ENCODE data around the gene LDLRAD4. TPM values are rescaled to one million over a fixed set of nuclear protein-coding genes. Genes with fewer than 3 reads are reported as not detected.

Gene LDLRAD4
- total and polyA plus RNA-seq, 9 of the 15 experiments (the other 6 are each of a cell fraction or from before 2014, with no cell fraction given), result 0.01 TPM; not detected in 8

DNA sequence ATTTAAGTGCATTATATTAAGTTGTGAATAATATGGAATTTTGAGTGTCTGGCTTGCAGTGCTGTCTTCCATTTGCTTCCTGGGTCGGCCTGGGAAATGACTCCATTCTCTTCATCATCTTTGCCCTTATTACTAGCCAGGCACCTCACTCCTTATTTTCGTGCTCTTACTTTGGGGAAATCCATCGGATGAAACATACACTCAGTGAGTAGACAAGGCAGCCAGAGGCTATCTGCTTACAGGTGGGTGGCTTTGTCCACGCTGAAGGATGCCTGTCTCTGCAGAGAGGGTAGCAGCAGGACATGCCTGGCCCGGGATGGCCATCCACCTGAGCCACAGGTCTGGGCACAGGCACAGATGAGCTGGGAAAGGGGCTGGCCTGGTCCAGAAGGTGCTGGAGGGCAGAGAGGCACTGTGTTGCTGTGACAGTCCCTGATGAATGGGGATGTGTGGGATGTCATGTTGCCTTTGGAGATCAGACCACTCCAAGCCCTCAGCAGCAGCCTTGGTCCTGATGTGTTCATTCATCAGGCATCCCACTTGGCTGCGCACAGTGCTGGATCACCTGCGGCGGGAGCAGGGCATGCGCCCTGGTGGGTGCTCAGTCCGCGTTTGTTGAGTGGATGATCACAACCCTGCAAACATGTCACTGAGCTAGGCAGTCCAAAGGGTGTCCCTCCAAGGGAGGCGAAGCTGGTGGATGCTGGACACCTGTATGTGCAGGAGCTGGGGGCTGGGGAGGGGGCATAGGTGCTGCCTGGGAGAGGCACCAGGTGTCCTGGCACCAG is 236.0 kb downstream of the LDLRAD4 start:
- no peak for TF ChIP-seq PPARD (CRISPR knock-in tag; IDR thresholded peaks at IDR 0.05)
- no peak for TF ChIP-seq LCOR (CRISPR knock-in tag; IDR thresholded peaks at IDR 0.05)
- no peak for TF ChIP-seq SMAD4 (CRISPR knock-in tag; conservative IDR thresholded peaks at IDR 0.05)
- no peak for TF ChIP-seq EP400 (IDR thresholded peaks at IDR 0.05)
- no peak for TF ChIP-seq MTA1 (IDR thresholded peaks at IDR 0.05; ENCODE audit: borderline replicate concordance)
- no peak for TF ChIP-seq RAD21 (CRISPR knock-in tag; conservative IDR thresholded peaks at IDR 0.05 in 1 of 2, IDR thresholded peaks at IDR 0.05 in 1 of 2)
- no peak for TF ChIP-seq HNRNPUL1 (IDR thresholded peaks at IDR 0.05; ENCODE audit: low read length)
- TF ChIP-seq TCF7L2 (IDR thresholded peaks at IDR 0.05; ENCODE audit: low read depth, low read length), result no peak
- TF ChIP-seq, protein P1, sequence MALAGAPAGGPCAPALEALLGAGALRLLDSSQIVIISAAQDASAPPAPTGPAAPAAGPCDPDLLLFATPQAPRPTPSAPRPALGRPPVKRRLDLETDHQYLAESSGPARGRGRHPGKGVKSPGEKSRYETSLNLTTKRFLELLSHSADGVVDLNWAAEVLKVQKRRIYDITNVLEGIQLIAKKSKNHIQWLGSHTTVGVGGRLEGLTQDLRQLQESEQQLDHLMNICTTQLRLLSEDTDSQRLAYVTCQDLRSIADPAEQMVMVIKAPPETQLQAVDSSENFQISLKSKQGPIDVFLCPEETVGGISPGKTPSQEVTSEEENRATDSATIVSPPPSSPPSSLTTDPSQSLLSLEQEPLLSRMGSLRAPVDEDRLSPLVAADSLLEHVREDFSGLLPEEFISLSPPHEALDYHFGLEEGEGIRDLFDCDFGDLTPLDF (CRISPR knock-in tag; IDR thresholded peaks at IDR 0.05), result no peak
- ChIA-PET CTCF (ENCODE audit: low intra/inter-chr PET ratio) (no interaction called here), POLR2A (no interaction called here)
- no peaks in the 10 kb centered on the region for H4K20me1 ChIP-seq (replicated peaks; ENCODE audit: control insufficient read depth, insufficient read depth, low read length)
- H3K27ac ChIP-seq (ENCODE audit: extremely low read depth, low read depth, low read length), result no peak overlapping the region
- no peak overlapping the region for H3K4me2 ChIP-seq (ENCODE audit: insufficient read depth, low read length)
- DNase-seq (ENCODE audit: extremely low read depth in 1 of 4, low spot score in 3 of 4) (no peak), ATAC-seq (no peak), FAIRE-seq (no peak)
- H3K27me3 ChIP-seq (ENCODE audit: control insufficient read depth in 2 of 2, insufficient read depth in 2 of 2, low read length in 2 of 2), result peaks cover 3 to 63% of the 10 kb centered on the region in 2 experiments; a peak in 3 of 5 replicates
- no peaks in the 10 kb centered on the region for H3K9me3 ChIP-seq (replicated peaks; ENCODE audit: control insufficient read depth, insufficient read depth, low read depth, low read length)
- H3K36me3 ChIP-seq (ENCODE audit: control insufficient read depth, insufficient read depth, low read length), result no peaks in the 10 kb centered on the region
- in situ Hi-C loops (cut with MboI), result no loop called here
- intact Hi-C loops (cut with micrococcal nuclease), result no loop called here
- BruUV-seq (replicated peaks), result no TSS peak
- H3K4me3 ChIP-seq, result no peak overlapping the region
- no peaks in the 10 kb centered on the region for H3K4me1 ChIP-seq (replicated peaks in 1 of 2; ENCODE audit: control insufficient read depth in 2 of 2, insufficient read depth in 2 of 2, low read length in 2 of 2)
- H2AFZ ChIP-seq (ENCODE audit: low read depth, low read length), result no peak overlapping the region
- 1% methylated on average over 12 of the region's 12 CpGs for WGBS (ENCODE audit: insufficient coverage, low coverage, missing lambda C conversion rate)
- no peaks in the 10 kb centered on the region for H3K9me1 ChIP-seq (ENCODE audit: control insufficient read depth, insufficient read depth, low read length)
- H3K79me2 ChIP-seq (ENCODE audit: control insufficient read depth, insufficient read depth, low read length), result no peaks in the 10 kb centered on the region
- H3K9ac ChIP-seq (ENCODE audit: insufficient read depth in 1 of 2, low read depth in 2 of 2, low read length in 2 of 2), result no peak overlapping the region

Data from K562 (cell line).